HG02642 (cell line): Measurements from ENCODE around the gene BMPER.

ENCODE experiments used
- ATAC-seq: cut with Tn5 transposase; IDR thresholded peaks from one replicate; pipeline ENCODE4 v1.9.1; 2021; ENCODE audit warnings: mild to moderate bottlenecking; ENCODE audit not compliant: unreplicated experiment, poor library complexity

BMPER gene

GRCh38 chr7:34013421-34013820, 108.1 kb downstream of the BMPER start:
- ATAC-seq = no peak

- no peak for ATAC-seq
Observed at GRCh38 chr7:34015651-34016050, 110.3 kb downstream of the BMPER start.

GRCh38 chr7:34016876-34017275, 111.5 kb downstream of the BMPER start:
- ATAC-seq = no peak

GRCh38 chr7:34019301-34019790, 114.0 kb downstream of the BMPER start:
- ATAC-seq = no peak

- ATAC-seq = no peak
Observed at GRCh38 chr7:34022626-34023025, 117.3 kb downstream of the BMPER start.

GRCh38 chr7:34025600-34025999, 120.3 kb downstream of the BMPER start:
- ATAC-seq = no peak

- no peak for ATAC-seq
Observed at GRCh38 chr7:34026481-34027190, 121.3 kb downstream of the BMPER start.

GRCh38 chr7:34031156-34031555, 125.8 kb downstream of the BMPER start:
- no peak for ATAC-seq

GRCh38 chr7:34034728-34035127, 129.4 kb downstream of the BMPER start:
- ATAC-seq = no peak

- no peak for ATAC-seq
Observed at GRCh38 chr7:34036051-34036920, 130.9 kb downstream of the BMPER start.

- ATAC-seq = no peak
Observed at GRCh38 chr7:34036972-34037792, 131.8 kb downstream of the BMPER start.

- no peak for ATAC-seq
Observed at GRCh38 chr7:34038816-34039470, 133.6 kb downstream of the BMPER start.

GRCh38 chr7:34041707-34042106, 136.4 kb downstream of the BMPER start:
- ATAC-seq = no peak

GRCh38 chr7:34042406-34042805, 137.1 kb downstream of the BMPER start:
- no peak for ATAC-seq

- no peak for ATAC-seq
Observed at GRCh38 chr7:34043461-34044305, 138.3 kb downstream of the BMPER start.

GRCh38 chr7:34044306-34044643, 138.9 kb downstream of the BMPER start:
- no peak for ATAC-seq

GRCh38 chr7:34044734-34045353, 139.5 kb downstream of the BMPER start:
- ATAC-seq = no peak

- no peak for ATAC-seq
Observed at GRCh38 chr7:34048445-34048844, 143.1 kb downstream of the BMPER start.

GRCh38 chr7:34054075-34054474, 148.7 kb downstream of the BMPER start:
- ATAC-seq = no peak
